Esophagus squamous epithelium (tissue), 5 donors: Measurements from ENCODE around the gene ISG15. TPM values are rescaled to one million over a fixed set of nuclear protein-coding genes. Genes with fewer than 3 reads are reported as not detected.

Source experiments
- DNase-seq: peaks from one replicate; lab custom pipeline; 2025; lab: John Stamatoyannopoulos, UW
- H3K27ac ChIP-seq, 4 donors: fragments of 200-600 bp; sonication (generic); one replicate each; pipeline ENCODE4 v1.5.1; 2016 to 2019; ENCODE audit warnings: mild to moderate bottlenecking in 1 of 4
- H3K27me3 ChIP-seq, 4 donors: fragments of 200-600 bp; sonication (generic); 1 replicate in 3 of 4; 2 replicates in 1 of 4; pipeline versions ENCODE4 v1.5.1 to v1.6.0; 2017 to 2021; ENCODE audit warnings: antibody characterized with exemption in 1 of 4
- H3K36me3 ChIP-seq, 3 donors: fragments of 200-600 bp; sonication (generic); one replicate each; pipeline ENCODE4 v1.5.1; 2016 to 2019
- H3K4me1 ChIP-seq, 3 donors: fragments of 200-600 bp; sonication (generic); one replicate each; pipeline ENCODE4 v1.5.1; 2017 to 2019
- H3K4me3 ChIP-seq, 4 donors: fragments of 200-600 bp; sonication (generic); 1 replicate in 3 of 4; 2 replicates in 1 of 4; pipeline ENCODE4 v1.5.1; 2016 to 2019; ENCODE audit warnings: mild to moderate bottlenecking in 2 of 4, moderate library complexity in 1 of 4
- H3K9me3 ChIP-seq, 3 donors: fragments of 200-600 bp; sonication (generic); one replicate each; pipeline ENCODE4 v1.5.1; 2016 to 2019
- CTCF ChIP-seq, 6 experiments: fragments of 450-650 bp in 4 of 6; fragments of 200-600 bp in 2 of 6; sonication (generic) in 2 of 6; IDR thresholded peaks; one replicate each; pipeline ENCODE4 v1.5.1; 2016 to 2019; ENCODE audit warnings: antibody characterized with exemption in 6 of 6, mild to moderate bottlenecking in 4 of 6, moderate library complexity in 4 of 6
- POLR2A ChIP-seq, 4 donors: fragments of 450-650 bp; IDR thresholded peaks; one replicate each; pipeline ENCODE4 v1.6.1; 2017; ENCODE audit warnings: antibody characterized with exemption in 4 of 4, mild to moderate bottlenecking in 4 of 4, moderate library complexity in 3 of 4
- WGBS, 2 donors: methylation state at CpG; one replicate each; pipeline ENCODE4 v1.1.5; 2018; 5-methylcytosine and 5-hydroxymethylcytosine counted together
- intact Hi-C: fragments of 100-400 bp; cut with DNase I; formaldehyde crosslinking; loops from one replicate; pipeline ENCODE4 v1.15.0; 2022
- total RNA-seq, 4 donors: library from RNA; depleted of rRNA; stranded (reverse); fragments of >200 nt; gene quantifications; one replicate each; pipeline ENCODE4 v1.1.0, GENCODE V29; 2016
- donor health status: DM: yes; HTN: yes; CAD: no.

The ISG15 gene
- total RNA-seq, 4 donors from 2014 or later = 7.2 to 44.3 (median 10.3) TPM

GRCh38 chr1:1052003-1052840 lies 38.9 kb downstream of the ISG15 start:
- Histone ChIP-seq H3K27ac (no peak overlapping the region), H3K36me3 (peaks cover 0 to 82% (median 26%) of the 10 kb centered on the region in 3 donors), H3K4me1 (no peaks in the 10 kb centered on the region), H3K27me3 (peaks cover 0 to 7% (median 0%) of the 10 kb centered on the region in 4 donors), H3K9me3 (no peaks in the 10 kb centered on the region), H3K4me3 (no peak overlapping the region)
- no peak for TF ChIP-seq CTCF (IDR thresholded peaks at IDR 0.05)
- no peak for TF ChIP-seq POLR2A (IDR thresholded peaks at IDR 0.05)
- intact Hi-C loops = no loop called here
- WGBS, 2 donors = 91 to 93% methylated on average over 24 to 25 of the region's 29 CpGs
- no peak for DNase-seq

GRCh38 chr1:1053022-1053421 lies 39.7 kb downstream of the ISG15 start:
- TF ChIP-seq POLR2A (IDR thresholded peaks at IDR 0.05) (no peak), CTCF (IDR thresholded peaks at IDR 0.05) (no peak)
- intact Hi-C loops = no loop called here
- H3K9me3 ChIP-seq = no peaks in the 10 kb centered on the region
- peaks cover 0 to 2% (median 0%) of the 10 kb centered on the region in 3 donors for H3K4me1 ChIP-seq
- peaks cover 0 to 74% (median 19%) of the 10 kb centered on the region in 3 donors for H3K36me3 ChIP-seq
- no peak for DNase-seq
- no peak overlapping the region for H3K4me3 ChIP-seq
- no peak overlapping the region for H3K27ac ChIP-seq
- WGBS, 2 donors = 77 to 78% methylated on average over 7 to 13 of the region's 15 CpGs
- H3K27me3 ChIP-seq = peaks cover 0 to 15% (median 4%) of the 10 kb centered on the region in 4 donors

GRCh38 chr1:1053682-1054081 lies 40.4 kb downstream of the ISG15 start:
- Histone ChIP-seq H3K36me3 (peaks cover 0 to 69% (median 19%) of the 10 kb centered on the region in 3 donors), H3K4me1 (peaks cover 4 to 8% (median 5%) of the 10 kb centered on the region in 3 donors), H3K4me3 (no peak overlapping the region), H3K27ac (no peak overlapping the region), H3K27me3 (peaks cover 0 to 22% (median 10%) of the 10 kb centered on the region in 4 donors), H3K9me3 (no peaks in the 10 kb centered on the region)
- DNase-seq = no peak
- intact Hi-C loops = no loop called here
- TF ChIP-seq POLR2A (IDR thresholded peaks at IDR 0.05) (no peak), CTCF (IDR thresholded peaks at IDR 0.05) (no peak)
- 88% methylated on average over 8 of the region's 18 CpGs; no CpG with 5 or more reads in 1 of the 2 donors for WGBS, 2 donors

GRCh38 chr1:1054099-1054700 lies 40.9 kb downstream of the ISG15 start:
- Histone ChIP-seq H3K4me3 (no peak overlapping the region), H3K36me3 (peaks cover 0 to 64% (median 19%) of the 10 kb centered on the region in 3 donors), H3K27me3 (peaks cover 0 to 27% (median 10%) of the 10 kb centered on the region in 4 donors), H3K27ac (no peak overlapping the region), H3K4me1 (peaks cover 9 to 14% (median 10%) of the 10 kb centered on the region in 3 donors), H3K9me3 (no peaks in the 10 kb centered on the region)
- TF ChIP-seq CTCF (IDR thresholded peaks at IDR 0.05) = no peak
- no peak for TF ChIP-seq POLR2A (IDR thresholded peaks at IDR 0.05)
- no peak for DNase-seq
- 100% methylated on average over 2 of the region's 18 CpGs; no CpG with 5 or more reads in 1 of the 2 donors for WGBS, 2 donors
- intact Hi-C loops = no loop called here

- Histone ChIP-seq H3K27ac (no peak overlapping the region), H3K27me3 (peaks cover 4 to 34% (median 13%) of the 10 kb centered on the region in 4 donors), H3K36me3 (peaks cover 0 to 56% (median 15%) of the 10 kb centered on the region in 3 donors), H3K4me1 (peaks cover 14 to 21% (median 18%) of the 10 kb centered on the region in 3 donors), H3K9me3 (no peaks in the 10 kb centered on the region), H3K4me3 (no peak overlapping the region)
- intact Hi-C loops = no loop called here
- TF ChIP-seq CTCF (IDR thresholded peaks at IDR 0.05) = no peak
- TF ChIP-seq POLR2A (IDR thresholded peaks at IDR 0.05) = no peak
- WGBS, 2 donors = 45 to 79% methylated on average over 4 to 8 of the region's 23 CpGs
- DNase-seq = no peak
These were observed 41.7 kb downstream of the ISG15 start for GRCh38 chr1:1054971-1055370.
